HG03342 (cell line): ENCODE data around the gene OCA2.
"Not testable (repeated sequence)": the region's sequence is repeated elsewhere in the genome, so short reads cannot be mapped to it uniquely, and the experiment has no call there.

Experiments used
- ATAC-seq: cut with Tn5 transposase; IDR thresholded peaks from one replicate; pipeline ENCODE4 v1.9.1; 2021; ENCODE audit warnings: mild to moderate bottlenecking, moderate library complexity; ENCODE audit not compliant: unreplicated experiment

Gene OCA2

DNA sequence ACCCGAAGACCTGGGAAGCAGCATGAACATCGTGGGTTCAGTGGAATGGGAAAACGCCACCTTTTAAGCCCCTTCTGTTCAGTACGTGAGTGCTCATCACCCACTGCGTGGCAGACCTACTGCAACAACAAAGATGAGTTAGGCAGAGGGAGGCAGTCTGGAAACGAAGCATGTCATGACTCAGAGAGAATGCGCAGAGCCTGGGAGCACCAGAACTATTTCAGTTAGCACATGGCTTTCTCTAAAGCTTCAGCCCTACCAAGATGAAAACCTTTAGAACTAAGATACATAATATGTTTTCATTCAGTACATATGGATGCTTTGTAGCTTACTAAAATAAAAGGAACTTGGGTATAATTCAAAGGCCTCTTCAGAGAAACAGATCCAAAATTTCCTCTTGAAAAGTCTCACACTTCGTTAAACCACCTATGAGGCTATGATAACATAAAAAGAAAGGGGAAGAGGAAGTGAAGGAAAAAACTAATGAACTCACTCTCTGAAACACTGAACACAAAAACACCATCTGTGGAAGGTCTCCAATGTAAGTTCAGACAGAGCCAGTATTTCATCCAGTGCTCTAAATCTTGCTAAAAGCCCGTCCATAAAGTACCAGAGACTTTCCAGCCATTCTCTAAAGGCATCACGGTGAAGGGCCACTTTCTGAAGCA is 140.1 kb downstream of the OCA2 start:
- ATAC-seq = no peak

DNA sequence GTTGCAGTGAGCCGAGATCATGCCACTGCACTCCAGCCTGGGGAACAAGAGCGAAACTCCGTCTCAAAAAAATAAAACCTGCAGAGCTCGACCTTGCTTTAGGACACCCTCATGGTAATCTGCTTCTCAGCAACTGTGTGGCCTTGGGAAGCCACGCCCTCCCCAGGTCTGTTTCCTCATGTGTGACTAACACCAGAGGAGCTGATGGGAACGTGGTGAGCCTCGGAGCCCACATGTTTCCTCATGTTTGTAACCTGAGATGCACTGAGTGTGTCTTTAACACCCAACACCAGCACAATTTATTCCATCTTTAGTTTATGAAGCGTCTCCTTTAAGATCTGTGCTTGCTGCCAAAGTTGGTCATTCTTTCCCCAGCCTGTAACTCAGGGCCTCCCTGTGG is 142.8 kb downstream of the OCA2 start:
- ATAC-seq = no peak

DNA sequence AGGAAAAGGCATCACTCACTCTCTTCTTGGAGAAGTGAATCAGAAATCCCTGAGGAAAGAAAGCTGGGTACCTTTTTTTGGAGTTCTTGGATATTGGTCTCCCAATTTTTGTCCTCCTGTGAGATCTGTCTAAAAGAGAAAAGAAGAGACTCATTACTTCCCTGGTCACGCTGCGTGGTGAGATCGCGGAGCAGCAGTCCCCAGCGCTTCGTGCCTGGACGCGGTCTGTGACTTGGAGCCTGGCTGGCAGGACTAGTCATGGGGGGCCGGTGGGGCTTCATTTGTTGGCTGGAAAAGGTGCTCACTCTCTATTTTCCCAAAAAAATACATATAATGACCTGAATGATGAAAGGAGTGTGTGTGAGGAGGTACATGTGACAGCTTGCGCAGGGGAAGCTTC is 144.0 kb downstream of the OCA2 start:
- no peak for ATAC-seq

DNA sequence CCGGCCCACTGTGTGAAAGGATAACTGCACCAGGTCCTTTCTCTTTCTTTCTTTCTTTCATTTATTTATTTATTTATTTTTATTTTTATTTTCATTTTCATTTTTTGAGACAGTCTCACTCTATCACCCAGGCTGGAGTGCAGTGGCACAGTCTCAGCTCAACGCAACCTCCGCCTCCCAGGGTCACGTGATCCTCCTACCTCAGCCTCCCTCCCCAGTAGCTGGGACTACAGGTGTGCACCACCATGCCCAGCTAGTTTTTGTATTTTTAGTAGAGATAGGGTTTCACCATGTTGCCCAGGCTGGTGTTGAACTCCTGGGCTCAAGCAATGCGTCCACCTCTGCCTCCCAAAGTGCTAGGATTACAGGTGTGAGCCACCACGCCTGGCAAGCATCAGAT is 146.5 kb downstream of the OCA2 start:
- ATAC-seq = not testable (repeated sequence)

DNA sequence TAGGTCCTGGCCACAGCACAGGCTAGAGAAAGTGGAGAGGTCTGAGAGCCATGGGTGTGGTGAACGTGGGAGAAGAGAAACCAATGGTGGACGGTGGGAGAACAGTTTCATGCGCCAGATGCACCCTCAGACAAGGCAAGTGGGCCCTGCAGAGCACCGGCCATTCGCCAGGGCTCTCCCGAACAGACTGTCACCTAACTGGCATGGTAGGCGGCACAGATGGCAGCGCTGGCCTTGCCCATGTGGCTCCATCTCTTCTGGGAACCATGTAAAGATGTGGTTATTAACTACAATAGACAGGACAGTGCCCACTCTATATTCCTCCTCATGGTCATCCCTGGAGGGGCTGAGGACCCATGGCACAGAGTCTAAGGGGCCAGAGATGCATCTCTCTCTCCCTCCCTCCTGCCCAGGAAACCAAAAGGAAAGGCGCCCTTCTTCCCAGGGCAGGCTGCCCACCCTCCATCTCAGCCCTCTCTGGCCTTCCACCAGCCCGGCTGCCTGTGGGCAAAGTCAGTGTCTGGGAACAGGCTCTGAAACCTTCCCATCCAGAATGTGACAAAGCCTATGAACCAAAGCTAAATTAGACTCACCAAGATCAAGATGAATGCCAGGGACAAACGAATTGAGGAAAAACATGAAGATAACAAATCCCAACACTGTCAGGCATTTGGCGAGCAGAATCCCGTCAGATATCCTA is 147.8 kb downstream of the OCA2 start:
- ATAC-seq = no peak

DNA sequence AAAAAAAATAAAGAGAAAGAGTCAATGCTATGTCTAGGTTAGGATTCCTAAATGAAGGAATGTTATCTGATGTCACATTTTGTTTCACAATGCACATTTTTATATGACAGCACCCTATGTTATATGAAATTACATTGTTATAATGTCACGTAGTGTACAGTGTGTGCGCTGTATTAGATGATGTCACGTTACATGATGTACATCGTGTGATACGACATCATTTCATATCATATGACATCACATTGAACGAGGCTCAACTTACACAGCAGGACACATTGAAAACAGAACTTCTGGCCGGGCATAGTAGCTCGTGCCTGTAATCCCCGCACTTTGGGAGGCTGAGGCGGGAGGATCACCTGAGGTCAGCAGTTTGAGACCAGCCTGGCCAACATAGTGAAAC is 150.0 kb downstream of the OCA2 start:
- no peak for ATAC-seq

DNA sequence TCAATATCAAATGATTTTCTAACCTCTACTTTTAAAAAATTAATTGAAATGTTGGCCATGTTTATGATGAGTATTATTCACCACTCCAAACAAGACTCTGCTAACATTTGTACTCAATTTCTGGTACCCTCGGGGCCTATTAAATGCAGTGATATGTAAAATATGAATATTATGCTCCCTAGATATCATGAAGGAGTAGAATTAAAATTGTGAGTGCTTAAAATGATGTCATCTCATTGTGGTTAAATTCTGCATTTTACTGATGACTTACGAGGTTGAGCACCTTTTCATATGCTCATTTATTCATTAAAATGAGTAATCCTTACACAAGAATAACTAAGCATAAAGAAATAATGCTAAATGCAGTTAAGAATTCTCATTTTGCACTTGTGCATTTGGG is 159.9 kb downstream of the OCA2 start:
- no peak for ATAC-seq

DNA sequence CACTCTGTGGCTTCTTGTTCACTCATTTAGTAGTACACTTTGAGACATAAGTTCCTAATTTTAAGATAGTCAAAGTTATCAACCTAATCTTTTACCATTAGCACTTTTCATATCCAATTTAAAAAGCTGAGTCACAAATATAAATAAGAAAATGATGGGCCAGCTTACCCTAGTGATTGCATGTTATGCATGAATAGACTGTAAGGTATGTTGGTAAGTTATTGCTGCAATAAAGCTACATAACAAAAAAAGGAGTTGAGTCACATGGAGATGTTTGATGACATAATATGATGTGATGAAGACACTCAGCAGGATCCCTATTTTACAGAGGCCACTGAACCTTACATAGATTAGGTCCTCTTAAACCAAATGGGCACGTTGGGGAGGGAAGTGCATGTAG is 161.3 kb downstream of the OCA2 start:
- no peak for ATAC-seq

DNA sequence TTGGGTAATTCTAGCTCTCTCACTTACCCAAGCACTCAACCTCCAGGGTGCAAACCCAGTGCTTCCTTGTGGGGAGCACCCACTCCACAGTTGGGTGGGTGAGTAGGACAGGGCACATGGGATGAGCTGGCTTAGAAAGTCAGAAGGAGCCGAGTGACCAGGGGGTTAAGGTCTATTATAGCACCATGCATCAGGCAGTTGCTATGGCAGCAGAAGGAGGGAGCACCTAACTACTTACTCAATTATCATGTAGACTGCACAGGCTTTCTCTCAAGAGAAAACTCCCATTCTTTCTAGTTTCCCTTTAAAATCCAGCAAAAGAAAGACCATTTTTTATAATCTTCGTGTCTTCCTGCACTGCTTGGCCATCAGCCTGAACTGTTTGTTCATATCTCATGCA is 163.0 kb downstream of the OCA2 start:
- no peak for ATAC-seq

DNA sequence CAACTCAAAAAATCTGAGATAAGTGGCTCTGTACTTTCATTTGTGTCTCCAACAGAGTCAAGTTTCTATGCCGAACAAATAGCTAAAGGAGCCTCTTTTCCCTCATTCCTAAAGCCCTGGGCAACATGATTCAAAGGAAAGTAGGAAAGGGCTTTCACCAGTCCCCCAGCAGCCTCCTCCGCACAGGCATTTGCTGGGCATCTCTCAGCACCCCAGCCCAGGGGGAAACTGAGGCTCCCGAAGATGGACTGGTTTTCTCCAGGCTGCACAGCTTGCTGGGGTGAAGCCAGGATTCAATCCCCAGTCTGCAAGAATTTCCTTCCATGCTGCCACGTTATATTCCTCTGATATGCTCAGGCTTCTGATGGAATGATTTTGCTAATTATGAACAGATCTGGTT is 163.8 kb downstream of the OCA2 start:
- ATAC-seq = no peak

DNA sequence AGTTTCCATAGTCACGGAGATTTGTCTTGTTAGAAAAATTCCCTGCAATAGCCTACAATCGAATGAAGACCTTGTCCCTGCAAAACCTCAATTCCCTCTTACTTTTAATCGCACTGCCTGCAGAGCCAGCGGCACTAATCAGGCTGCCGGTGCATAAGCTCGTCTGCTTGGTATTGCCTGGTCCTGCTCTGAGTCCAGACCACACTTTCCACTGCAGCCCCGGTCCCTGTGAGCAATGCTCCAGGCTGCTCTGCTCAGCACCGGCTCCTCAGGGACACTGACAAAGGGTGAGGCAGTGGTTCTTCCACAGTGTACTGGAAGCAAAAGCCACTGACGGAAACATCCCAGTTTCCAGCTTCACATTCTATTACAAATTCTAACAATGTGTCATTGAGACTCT is 164.3 kb downstream of the OCA2 start:
- ATAC-seq = no peak

DNA sequence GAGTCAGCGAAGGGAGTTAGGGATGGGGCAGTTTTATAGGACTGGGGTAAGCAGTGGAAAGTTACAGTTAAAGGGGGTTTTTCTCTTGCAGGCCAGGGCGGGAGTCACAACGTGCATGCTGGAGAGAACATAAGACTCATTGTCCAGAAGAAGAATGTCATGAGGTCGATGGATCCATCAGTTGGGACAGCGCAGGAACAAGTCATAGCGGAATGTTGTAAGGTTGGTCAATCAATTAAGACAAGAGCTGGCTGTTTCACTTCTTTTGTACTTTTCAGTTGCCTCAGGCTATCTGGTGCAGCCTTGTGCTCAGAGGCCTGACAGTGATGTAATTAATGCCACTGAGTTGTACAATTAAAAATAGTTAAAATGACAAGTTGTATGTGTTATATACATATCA is 165.6 kb downstream of the OCA2 start:
- ATAC-seq = no peak

DNA sequence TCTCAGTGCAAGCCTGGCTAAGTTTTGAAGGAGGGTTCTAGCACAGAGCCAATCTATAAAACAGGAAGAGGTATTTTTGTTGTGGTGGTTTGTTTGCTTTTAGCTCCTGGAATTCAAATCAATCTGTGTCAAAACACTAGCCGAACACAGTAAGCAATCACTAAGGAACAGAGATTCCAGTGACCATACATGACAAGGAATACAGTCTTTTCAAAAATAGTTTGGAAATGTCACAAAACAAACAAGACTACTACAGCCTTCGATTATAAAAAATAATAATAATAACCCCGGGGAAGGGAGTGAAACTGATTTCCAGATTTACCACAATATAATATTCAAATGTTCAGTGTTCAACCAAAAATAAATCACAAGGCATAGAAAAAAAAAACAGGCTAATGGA is 166.5 kb downstream of the OCA2 start:
- no peak for ATAC-seq

DNA sequence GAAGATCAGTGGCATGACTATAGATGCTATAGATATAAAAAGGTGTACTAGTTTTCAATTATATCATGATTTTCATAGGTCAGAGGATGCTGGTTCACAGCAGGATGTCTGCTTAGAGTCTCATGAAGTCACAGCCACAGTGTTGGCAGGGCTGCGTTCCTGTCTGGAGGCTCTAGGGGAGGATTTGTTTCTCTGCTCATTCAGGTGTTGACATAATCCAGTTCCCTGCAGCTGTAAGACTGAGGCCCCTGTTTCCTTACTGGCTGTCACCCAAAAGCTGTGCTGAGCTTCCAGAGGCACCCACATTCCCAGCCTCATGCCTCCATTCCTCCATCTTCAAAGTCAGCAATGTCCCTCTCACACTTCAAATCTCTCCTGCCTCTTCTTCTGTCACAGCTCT is 170.7 kb downstream of the OCA2 start:
- ATAC-seq = no peak

DNA sequence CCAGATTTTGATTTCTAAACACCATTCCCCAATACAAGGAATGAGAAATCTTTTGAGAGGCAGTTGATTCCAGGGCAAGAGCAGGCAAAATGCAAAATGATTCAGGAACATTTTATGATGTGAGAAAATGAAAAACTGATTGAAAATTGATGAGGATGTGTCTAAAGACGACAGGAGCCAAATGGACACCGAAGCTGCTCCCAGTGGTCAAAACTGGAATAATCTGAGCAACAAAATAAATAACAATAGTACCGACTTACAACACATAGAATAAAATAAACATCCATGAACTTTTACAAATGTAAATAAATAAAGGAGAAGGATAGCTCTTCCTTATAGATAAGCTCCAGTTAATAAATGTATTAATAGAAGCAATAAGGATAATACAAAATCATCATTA is 186.8 kb downstream of the OCA2 start:
- ATAC-seq = no peak

DNA sequence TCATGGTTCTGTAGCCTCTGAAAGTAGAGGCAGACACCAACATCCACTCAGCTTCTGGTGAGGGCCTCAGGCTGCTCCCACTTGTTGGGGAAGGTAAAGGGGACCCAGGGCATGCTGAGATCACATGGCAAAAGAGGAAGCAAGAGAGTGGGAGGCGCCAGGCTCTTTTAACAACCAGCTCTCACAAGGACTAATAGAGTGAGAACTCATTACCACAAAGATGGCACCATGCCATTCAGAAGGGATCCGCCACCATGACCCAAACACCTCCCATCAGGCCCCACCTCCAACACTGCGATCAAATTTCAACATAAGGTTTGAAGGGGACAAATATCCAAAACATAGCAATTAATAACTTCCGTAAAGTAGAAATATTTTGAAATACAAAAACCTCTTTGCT is 192.3 kb downstream of the OCA2 start:
- no peak for ATAC-seq

DNA sequence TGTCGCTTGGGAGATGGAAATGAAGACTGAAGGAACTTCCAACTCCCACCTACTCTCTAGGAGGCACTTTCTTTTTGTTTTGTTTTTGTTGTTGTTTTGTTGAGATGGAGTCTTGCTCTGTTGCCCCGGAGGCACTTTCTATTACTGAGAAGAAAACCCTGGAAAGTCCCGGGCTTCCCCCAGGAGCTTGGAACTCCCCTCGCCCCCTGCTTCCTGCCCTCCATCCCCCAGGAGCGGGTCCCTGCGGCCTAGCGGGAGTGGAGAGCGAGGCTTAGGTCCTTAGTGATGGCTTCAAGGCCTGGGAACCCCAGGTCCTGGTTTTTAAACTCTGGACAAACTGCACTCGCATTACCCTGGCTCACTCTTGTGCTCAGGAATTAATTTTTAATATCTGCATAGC is 195.7 kb downstream of the OCA2 start:
- ATAC-seq = no peak

DNA sequence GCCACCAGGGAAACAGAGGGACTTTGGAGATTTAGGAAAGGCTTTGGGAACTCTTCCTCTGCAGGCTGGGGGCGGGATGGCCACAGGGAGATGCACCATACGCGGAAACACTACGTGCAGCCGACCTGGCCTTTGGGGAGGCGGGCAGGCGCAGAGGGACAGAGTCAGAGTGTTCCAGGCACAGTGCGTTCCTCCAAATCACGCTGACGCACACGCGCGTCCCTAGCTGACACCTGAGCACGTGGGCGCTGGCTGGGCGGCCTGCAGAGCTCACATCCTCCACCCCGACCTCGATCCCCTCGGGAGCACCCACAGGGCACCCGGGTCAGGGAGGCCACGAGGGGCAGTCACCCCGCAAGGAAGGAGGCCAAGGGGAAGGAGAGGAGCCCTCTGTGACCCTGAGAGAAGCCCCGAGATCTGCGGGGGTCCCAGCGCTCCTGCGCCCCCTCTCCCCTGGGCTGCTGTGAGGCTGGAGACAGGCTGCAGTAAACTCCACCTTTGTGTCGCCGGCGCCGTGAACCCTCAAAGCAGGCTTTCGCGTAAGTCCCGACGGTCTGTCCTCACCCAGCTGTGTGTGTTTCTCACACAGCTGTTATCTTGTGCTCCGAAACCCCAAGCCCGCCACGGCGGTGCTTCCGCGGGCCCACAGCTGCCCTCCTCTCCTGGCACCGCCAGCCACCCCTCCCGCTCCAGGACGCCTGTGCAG is 196.3 kb downstream of the OCA2 start:
- no peak for ATAC-seq

DNA sequence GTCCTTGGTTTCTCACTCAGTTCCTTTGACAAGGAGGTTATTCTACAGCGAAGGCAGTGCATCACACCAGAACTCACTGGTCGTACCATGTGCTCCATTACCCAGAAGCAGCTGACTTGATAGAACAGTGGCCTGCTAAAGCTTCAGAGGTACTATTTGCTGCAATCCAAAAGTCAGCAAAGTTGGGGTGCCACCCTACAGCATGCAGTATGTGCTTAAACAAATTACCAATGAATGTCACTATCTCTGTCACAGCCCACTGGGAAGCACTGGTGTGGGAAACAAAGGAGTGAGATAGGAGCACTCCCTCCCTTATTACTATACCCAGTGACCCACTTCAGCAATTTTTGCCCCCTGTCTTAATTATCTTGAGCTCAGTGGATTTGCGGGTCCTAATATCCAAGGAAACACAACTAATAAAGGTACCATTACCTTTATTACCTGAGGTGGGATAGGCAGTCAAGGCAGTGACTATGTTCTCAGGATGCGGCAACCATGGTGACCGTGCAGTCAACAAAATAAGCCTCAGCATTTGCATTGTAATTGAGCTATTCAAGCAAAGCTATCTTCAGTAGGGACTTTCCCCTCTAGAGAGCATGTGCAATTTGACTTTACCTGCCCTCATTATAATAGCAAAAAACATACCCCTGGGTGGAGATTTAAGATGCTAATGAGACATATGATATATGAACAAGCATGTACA is 199.4 kb downstream of the OCA2 start:
- ATAC-seq = no peak

DNA sequence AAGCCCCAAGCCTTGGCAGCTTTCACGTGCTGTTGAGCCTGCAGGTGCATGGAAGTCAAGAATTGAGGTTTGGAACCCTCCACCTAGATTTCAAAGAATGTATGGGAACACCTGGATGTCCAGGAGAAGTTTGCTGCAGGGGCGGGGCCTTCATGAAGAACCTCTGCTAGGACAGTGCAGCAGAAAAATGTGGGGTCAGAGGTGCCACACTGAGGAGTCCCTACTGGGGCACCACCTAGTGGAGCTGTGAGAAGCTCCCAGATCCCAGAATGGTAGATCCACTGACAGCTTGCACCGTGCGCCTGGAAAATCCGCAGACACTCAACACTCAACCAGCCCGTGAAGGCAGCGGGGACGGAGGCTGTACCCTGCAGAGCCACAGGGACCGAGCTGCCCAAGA is 201.6 kb downstream of the OCA2 start:
- ATAC-seq = no peak

DNA sequence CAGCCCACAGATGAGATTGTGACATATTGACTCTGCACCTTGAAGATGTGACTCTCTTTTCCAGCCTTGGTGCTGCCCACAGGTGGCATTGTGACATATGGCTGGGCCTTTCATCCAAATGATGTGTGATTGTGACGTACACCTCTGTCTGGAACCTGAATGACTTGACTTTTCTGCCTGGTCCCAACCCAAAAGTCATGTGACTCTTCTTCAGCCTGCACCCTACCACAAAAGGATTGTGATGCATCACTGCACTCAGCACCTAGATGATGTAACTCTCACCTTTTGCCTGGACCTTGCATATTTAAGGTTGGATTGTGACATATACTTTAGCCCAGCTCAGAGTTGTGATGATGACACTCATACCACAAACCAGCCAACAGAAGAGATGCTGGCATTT is 204.5 kb downstream of the OCA2 start:
- no peak for ATAC-seq

DNA sequence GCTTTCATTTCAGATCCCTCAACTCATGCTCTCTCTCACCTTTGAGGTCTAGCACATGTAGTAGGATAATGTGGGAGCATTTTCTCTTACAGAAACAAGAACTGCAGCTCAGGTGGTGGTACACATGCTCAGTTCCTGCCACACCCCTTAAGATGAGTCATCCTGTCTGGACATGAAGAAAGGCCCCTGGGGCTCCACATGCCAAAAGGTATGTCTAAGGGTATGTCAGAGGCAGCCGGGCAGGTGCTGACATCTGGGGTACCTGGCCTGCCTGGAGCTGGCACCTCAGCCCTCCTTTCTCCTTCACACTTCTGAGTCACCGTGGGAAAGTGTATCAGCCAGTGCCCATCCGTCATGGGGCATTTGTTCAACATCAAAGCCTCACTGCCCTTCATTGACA is 209.9 kb downstream of the OCA2 start:
- ATAC-seq = no peak
